ENCODE results near the gene THBS1. TPM values are rescaled to one million over a fixed set of nuclear protein-coding genes. Genes with fewer than 3 reads are reported as not detected.

THBS1 gene
- total RNA-seq, 6 experiments from 2014 or later: 7,606 to 9,130 (median 7,816) TPM

GRCh38 chr15:39573287-39573686 lies 7.6 kb upstream of the THBS1 start:
- no peak for DNase-seq
- no peak for TF ChIP-seq CTCF (IDR thresholded peaks at IDR 0.05)

GRCh38 chr15:39573844-39574243 lies 7.0 kb upstream of the THBS1 start:
- H3K27me3 Mint-ChIP-seq (ENCODE audit: insufficient read depth): peaks cover 1% of the 10 kb centered on the region; the same call in 1 of the 2 replicates
- DNase-seq: peak; percentile 8
- no peak for TF ChIP-seq CTCF (IDR thresholded peaks at IDR 0.05)
- H3K27ac Mint-ChIP-seq: peak overlapping the region; percentile 60
- H3K4me1 Mint-ChIP-seq (ENCODE audit: low read depth): peaks cover 33% of the 10 kb centered on the region
- no peak overlapping the region; the same call in 1 of the 2 replicates for H3K4me3 Mint-ChIP-seq
- peaks cover 9% of the 10 kb centered on the region; the same call in 1 of the 2 replicates for H3K36me3 Mint-ChIP-seq (ENCODE audit: low read depth)
- H3K9me3 Mint-ChIP-seq: no peaks in the 10 kb centered on the region

More at GRCh38 chr15:39573287-39573686, 7.6 kb upstream of the THBS1 start:
- Mint-ChIP-seq H3K4me1 (ENCODE audit: low read depth) (peaks cover 28% of the 10 kb centered on the region), H3K9me3 (no peaks in the 10 kb centered on the region), H3K36me3 (ENCODE audit: low read depth) (peaks cover 9% of the 10 kb centered on the region; the same call in 1 of the 2 replicates), H3K4me3 (no peak overlapping the region; the same call in 1 of the 2 replicates), H3K27me3 (ENCODE audit: insufficient read depth) (peaks cover 1% of the 10 kb centered on the region; the same call in 1 of the 2 replicates), H3K27ac (peak overlapping the region; percentile 60; the same call in 1 of the 2 replicates)

- peaks cover 9% of the 10 kb centered on the region; the same call in 1 of the 2 replicates for H3K36me3 Mint-ChIP-seq (ENCODE audit: low read depth)
- no peaks in the 10 kb centered on the region for H3K9me3 Mint-ChIP-seq
- peak overlapping the region; percentile 60; the same call in 1 of the 2 replicates for H3K27ac Mint-ChIP-seq
- H3K27me3 Mint-ChIP-seq (ENCODE audit: insufficient read depth): peaks cover 1% of the 10 kb centered on the region; the same call in 1 of the 2 replicates
- DNase-seq: peak; percentile 8
- TF ChIP-seq CTCF (IDR thresholded peaks at IDR 0.05): no peak
- H3K4me1 Mint-ChIP-seq (ENCODE audit: low read depth): peaks cover 39% of the 10 kb centered on the region
- no peak overlapping the region for H3K4me3 Mint-ChIP-seq
Observed at GRCh38 chr15:39574427-39574826, 6.5 kb upstream of the THBS1 start.

- H3K9me3 Mint-ChIP-seq: no peaks in the 10 kb centered on the region
- 0 out of 2 replicates have a peak overlapping the region, but pooled peaks have one; percentile 27 for H3K27ac Mint-ChIP-seq
- H3K36me3 Mint-ChIP-seq (ENCODE audit: low read depth): peaks cover 9% of the 10 kb centered on the region; the same call in 1 of the 2 replicates
- no peak for DNase-seq
- no peak for TF ChIP-seq CTCF (IDR thresholded peaks at IDR 0.05)
- H3K4me3 Mint-ChIP-seq: no peak overlapping the region; the same call in 1 of the 2 replicates
- peaks cover 46% of the 10 kb centered on the region for H3K4me1 Mint-ChIP-seq (ENCODE audit: low read depth)
- peaks cover 1% of the 10 kb centered on the region; the same call in 1 of the 2 replicates for H3K27me3 Mint-ChIP-seq (ENCODE audit: insufficient read depth)
Observed at GRCh38 chr15:39575180-39575579, 5.7 kb upstream of the THBS1 start.

GRCh38 chr15:39578851-39579486 lies 1.9 kb upstream of the THBS1 start:
- peaks cover 39% of the 10 kb centered on the region for H3K4me1 Mint-ChIP-seq (ENCODE audit: low read depth)
- DNase-seq: peak; percentile 20

More at GRCh38 chr15:39578851-39579486, 1.9 kb upstream of the THBS1 start:
- Mint-ChIP-seq H3K36me3 (ENCODE audit: low read depth) (peaks cover 39% of the 10 kb centered on the region), H3K4me3 (peak overlapping the region; percentile 85), H3K27me3 (ENCODE audit: insufficient read depth) (peaks cover 24% of the 10 kb centered on the region), H3K9me3 (peaks cover 8% of the 10 kb centered on the region), H3K27ac (peak overlapping the region; percentile 87)
- peak; percentile 50 for TF ChIP-seq CTCF (IDR thresholded peaks at IDR 0.05)

Data from HFFc6 (cell line).